B cell (primary cell): ENCODE results near the gene ZPBP2. TPM values are rescaled to one million over a fixed set of nuclear protein-coding genes. Genes with fewer than 3 reads are reported as not detected.

Experiments used
- ATAC-seq: fragments of 200-7000 bp; cut with Tn5 transposase; one replicate; pipeline ENCODE4 v1.10.0; 2021; ENCODE audit warnings: low read depth, mild to moderate bottlenecking, moderate number of reproducible peaks, moderate library complexity
- CTCF ChIA-PET: fragments of 350-600 bp; sonication (Branson Sonifier 250); formaldehyde crosslinking; loops from one replicate; lab custom pipeline; 2021; ENCODE audit warnings: antibody characterized with exemption, inconsistent platforms; lab: Charles Lee
- POLR2A ChIA-PET: fragments of 350-600 bp; sonication (Branson Sonifier 250); formaldehyde crosslinking; loops from one replicate; lab custom pipeline; 2021; ENCODE audit warnings: antibody characterized with exemption; lab: Charles Lee
- DNase-seq: peaks from one replicate; pipeline ENCODE4 v3.0.0; 2013
- H2AFZ ChIP-seq: 2 replicates; pipeline ENCODE4 v1.6.1; 2012; ENCODE audit warnings: mild to moderate bottlenecking, low read depth, low read length; ENCODE audit not compliant: insufficient read depth, poor library complexity, severe bottlenecking
- H3K27ac ChIP-seq, 2 donors: 1 replicate in 1 of 2; 2 replicates in 1 of 2; pipeline ENCODE4 v1.5.1; 2012 to 2013; ENCODE audit warnings: low read length in 2 of 2, mild to moderate bottlenecking in 2 of 2, moderate library complexity in 1 of 2
- H3K27me3 ChIP-seq, 4 experiments: fragments of 200-600 bp in 1 of 4; sonication (generic) in 1 of 4; replicated peaks in 1 of 4; 1 replicate in 2 of 4; 2 replicates in 2 of 4; pipeline versions ENCODE4 v1.6.1 to v1.7.0; 2013 to 2016; ENCODE audit warnings: low read length in 3 of 4, mild to moderate bottlenecking in 2 of 4, mixed read lengths in 1 of 4, moderate library complexity in 1 of 4; ENCODE audit not compliant: insufficient read depth in 4 of 4, control insufficient read depth in 3 of 4; ENCODE audit errors: control extremely low read depth in 1 of 4
- H3K36me3 ChIP-seq, 2 experiments: replicated peaks in 1 of 2; 1 replicate in 1 of 2; 2 replicates in 1 of 2; pipeline versions ENCODE4 v1.6.1 to v1.7.1; 2013; ENCODE audit warnings: low read length in 1 of 2; ENCODE audit not compliant: insufficient read depth in 2 of 2, control insufficient read depth in 1 of 2; ENCODE audit errors: control extremely low read depth in 1 of 2, extremely low read depth in 1 of 2
- H3K4me1 ChIP-seq, 2 donors: fragments of 200-600 bp in 1 of 2; sonication (generic) in 1 of 2; 1 replicate in 1 of 2; 2 replicates in 1 of 2; pipeline versions ENCODE4 v1.5.1 to v1.6.1; 2013 to 2017; ENCODE audit warnings: low read length in 2 of 2; ENCODE audit not compliant: control insufficient read depth in 2 of 2, insufficient read depth in 2 of 2
- H3K4me2 ChIP-seq: replicated peaks from 2 replicates; pipeline ENCODE3; 2012; ENCODE audit warnings: mild to moderate bottlenecking, low read depth, low read length; ENCODE audit not compliant: poor library complexity, severe bottlenecking
- H3K4me3 ChIP-seq, 5 experiments: fragments of 200-600 bp in 1 of 5; sonication (generic) in 1 of 5; 1 replicate in 3 of 5; 2 replicates in 2 of 5; pipeline versions ENCODE4 v1.5.1 to v1.7.0; 2011 to 2016; ENCODE audit warnings: low read length in 4 of 5, mild to moderate bottlenecking in 4 of 5, low read depth in 2 of 5, control low read depth in 1 of 5, moderate library complexity in 1 of 5; ENCODE audit not compliant: insufficient read depth in 1 of 5; ENCODE audit errors: control extremely low read depth in 1 of 5, extremely low read depth in 1 of 5
- H3K79me2 ChIP-seq: fragments of 200-600 bp; sonication (generic); one replicate; pipeline ENCODE4 v1.6.0; 2016; ENCODE audit warnings: low read length; ENCODE audit not compliant: control insufficient read depth, insufficient read depth
- H3K9ac ChIP-seq: fragments of 200-600 bp; sonication (generic); 2 replicates; pipeline ENCODE4 v1.6.1; 2017; ENCODE audit warnings: mild to moderate bottlenecking, low read length, moderate library complexity
- H3K9me3 ChIP-seq, 3 donors: one replicate each; pipeline versions ENCODE4 v1.6.1 to v1.7.1; 2013; ENCODE audit warnings: low read length in 2 of 3; ENCODE audit not compliant: control insufficient read depth in 2 of 3, insufficient read depth in 1 of 3; ENCODE audit errors: control extremely low read depth in 1 of 3
- H4K20me1 ChIP-seq: 2 replicates; pipeline ENCODE4 v1.6.0; 2012; ENCODE audit warnings: mild to moderate bottlenecking, low read length; ENCODE audit not compliant: insufficient read depth, control insufficient read depth, poor library complexity, severe bottlenecking
- H3K27ac Mint-ChIP-seq: one replicate; pipeline ENCODE4 v1.8.0; 2021; ENCODE audit warnings: mixed read lengths
- H3K27me3 Mint-ChIP-seq: one replicate; pipeline ENCODE4 v1.8.0; 2021; ENCODE audit warnings: mixed read lengths
- H3K4me1 Mint-ChIP-seq: one replicate; pipeline ENCODE4 v1.8.0; 2021; ENCODE audit warnings: mixed read lengths
- H3K4me3 Mint-ChIP-seq: one replicate; pipeline ENCODE4 v1.8.0; 2021; ENCODE audit warnings: mixed read lengths
- H3K9me3 Mint-ChIP-seq: one replicate; pipeline ENCODE4 v1.8.0; 2022; ENCODE audit warnings: mixed read lengths; ENCODE audit not compliant: insufficient read depth
- EZH2 ChIP-seq: IDR thresholded peaks from 2 replicates; pipeline ENCODE4 v1.6.1; 2012; ENCODE audit warnings: borderline replicate concordance, low read depth, mild to moderate bottlenecking, moderate library complexity, low read length; ENCODE audit not compliant: insufficient read depth, poor library complexity, severe bottlenecking
- WGBS: methylation state at CpG from one replicate; pipeline ENCODE4 v1.1.5; 2013; ENCODE audit warnings: missing lambda C conversion rate; ENCODE audit not compliant: insufficient coverage; 5-methylcytosine and 5-hydroxymethylcytosine counted together
- intact Hi-C: fragments of 100-400 bp; cut with micrococcal nuclease; formaldehyde crosslinking; loops from one replicate; pipeline ENCODE4 v1.10.0; 2022
- polyA plus RNA-seq: library from polyadenylated mRNA; depleted of rRNA; stranded (reverse); fragments of >200 nt; gene quantifications from 2 replicates; pipeline ENCODE4 v1.2.3, GENCODE V29; 2012
- total RNA-seq, 2 donors: library from RNA; stranded (reverse); fragments of 120-200 nt in 1 of 2; gene quantifications; 1 replicate in 1 of 2; 2 replicates in 1 of 2; pipeline versions ENCODE4 v1.2.3 to v1.2.4, GENCODE V29; 2013 to 2022
- TF ChIP-seq, protein P1 (sequence below): fragments of 200-600 bp; IDR thresholded peaks from one replicate; pipeline ENCODE4 v1.8.0; 2022; ENCODE audit warnings: antibody characterized with exemption, mild to moderate bottlenecking

ZPBP2 gene
- total and polyA plus RNA-seq, 2 donors (not counting 1 experiment from before 2014, with no cell fraction given), result 1.6 to 1.7 TPM

DNA sequence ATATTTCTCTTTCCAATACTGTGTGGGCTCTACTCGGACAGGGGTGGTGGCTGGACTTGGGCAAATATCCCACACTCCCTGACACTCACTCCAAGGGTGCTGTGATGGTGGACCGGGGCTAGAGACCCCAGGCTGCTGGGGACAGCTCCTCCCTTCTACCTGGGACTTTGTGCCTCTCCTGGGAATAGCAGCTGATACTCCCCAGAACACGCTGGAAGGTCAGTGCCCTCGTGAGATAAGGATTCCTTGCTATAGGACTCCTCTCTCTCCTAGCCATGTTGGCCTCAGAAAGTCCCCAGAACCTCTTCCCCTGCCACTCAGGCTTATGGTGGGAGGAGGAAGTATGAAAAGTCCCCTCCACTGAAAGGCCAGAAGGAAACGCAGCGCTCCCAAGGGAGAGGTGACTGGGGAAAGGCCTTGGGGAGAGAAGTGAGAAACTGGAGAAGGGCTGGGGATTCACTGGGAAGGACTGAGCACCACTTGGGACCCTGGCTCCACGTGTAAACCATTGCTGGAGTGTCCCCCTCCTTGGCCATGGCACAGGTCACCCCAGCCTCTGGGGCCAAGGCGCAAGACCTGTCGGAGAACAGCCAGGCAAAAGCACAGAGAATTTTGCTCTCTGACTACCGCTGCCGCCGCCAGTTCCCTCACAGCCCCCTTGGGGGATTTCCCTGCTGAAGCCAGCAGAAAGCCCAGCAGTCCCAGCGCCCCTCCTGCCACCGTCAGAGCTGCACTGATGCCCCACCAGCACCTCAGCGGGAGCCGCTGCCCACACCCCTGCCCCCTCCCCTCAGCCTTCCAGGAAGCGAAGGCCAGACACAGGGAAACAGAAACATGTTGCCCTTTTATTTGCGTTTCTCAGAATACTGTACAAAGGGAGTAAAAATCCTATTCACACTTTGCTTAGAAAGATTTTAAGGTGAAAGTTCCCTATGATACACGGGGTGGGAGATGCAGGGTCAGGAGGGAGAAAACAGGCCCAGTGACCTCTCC, 52.5 kb downstream of the ZPBP2 start:
- H2AFZ ChIP-seq, result peak overlapping the region; percentile 10
- no peaks in the 10 kb centered on the region for H3K27me3 ChIP-seq
- H3K79me2 ChIP-seq, result peaks cover 29% of the 10 kb centered on the region
- CTCF ChIA-PET, result interaction anchor here (1.5 kb wide), 1 partner anchor 48 kb away, joined by 3 read pairs; no protein-coding TSS in a partner anchor
- TF ChIP-seq, protein P1, sequence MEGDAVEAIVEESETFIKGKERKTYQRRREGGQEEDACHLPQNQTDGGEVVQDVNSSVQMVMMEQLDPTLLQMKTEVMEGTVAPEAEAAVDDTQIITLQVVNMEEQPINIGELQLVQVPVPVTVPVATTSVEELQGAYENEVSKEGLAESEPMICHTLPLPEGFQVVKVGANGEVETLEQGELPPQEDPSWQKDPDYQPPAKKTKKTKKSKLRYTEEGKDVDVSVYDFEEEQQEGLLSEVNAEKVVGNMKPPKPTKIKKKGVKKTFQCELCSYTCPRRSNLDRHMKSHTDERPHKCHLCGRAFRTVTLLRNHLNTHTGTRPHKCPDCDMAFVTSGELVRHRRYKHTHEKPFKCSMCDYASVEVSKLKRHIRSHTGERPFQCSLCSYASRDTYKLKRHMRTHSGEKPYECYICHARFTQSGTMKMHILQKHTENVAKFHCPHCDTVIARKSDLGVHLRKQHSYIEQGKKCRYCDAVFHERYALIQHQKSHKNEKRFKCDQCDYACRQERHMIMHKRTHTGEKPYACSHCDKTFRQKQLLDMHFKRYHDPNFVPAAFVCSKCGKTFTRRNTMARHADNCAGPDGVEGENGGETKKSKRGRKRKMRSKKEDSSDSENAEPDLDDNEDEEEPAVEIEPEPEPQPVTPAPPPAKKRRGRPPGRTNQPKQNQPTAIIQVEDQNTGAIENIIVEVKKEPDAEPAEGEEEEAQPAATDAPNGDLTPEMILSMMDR, result no peak
- no peak for TF ChIP-seq EZH2
- ATAC-seq, result peak; percentile 52
- H3K4me3 ChIP-seq, result no peak overlapping the region
- Mint-ChIP-seq H3K4me3 (peak overlapping the region; percentile 61), H3K4me1 (peaks cover 45% of the 10 kb centered on the region), H3K27me3 (no peaks in the 10 kb centered on the region), H3K9me3 (no peaks in the 10 kb centered on the region), H3K27ac (peak overlapping the region; percentile 80)
- H3K27ac ChIP-seq, result peak overlapping the region; percentile 47 to 60
- DNase-seq, result peak; percentile 42
- no peak overlapping the region for H3K9ac ChIP-seq
- peaks cover 32% of the 10 kb centered on the region for H4K20me1 ChIP-seq
- H3K9me3 ChIP-seq, result no peaks in the 10 kb centered on the region
- peaks cover 24 to 33% of the 10 kb centered on the region in 2 donors for H3K4me1 ChIP-seq
- intact Hi-C loops, result loop anchor here (10.0 kb wide), 1 partner anchor 166 kb away; no protein-coding TSS in a partner anchor
- H3K4me2 ChIP-seq, result peak overlapping the region; percentile 29
- POLR2A ChIA-PET, result no interaction called here
- peaks cover 2 to 47% of the 10 kb centered on the region in 2 experiments for H3K36me3 ChIP-seq
- 50% methylated on average over 11 of the region's 19 CpGs for WGBS
